Measurements from ENCODE around the gene FILIP1.

DNA sequence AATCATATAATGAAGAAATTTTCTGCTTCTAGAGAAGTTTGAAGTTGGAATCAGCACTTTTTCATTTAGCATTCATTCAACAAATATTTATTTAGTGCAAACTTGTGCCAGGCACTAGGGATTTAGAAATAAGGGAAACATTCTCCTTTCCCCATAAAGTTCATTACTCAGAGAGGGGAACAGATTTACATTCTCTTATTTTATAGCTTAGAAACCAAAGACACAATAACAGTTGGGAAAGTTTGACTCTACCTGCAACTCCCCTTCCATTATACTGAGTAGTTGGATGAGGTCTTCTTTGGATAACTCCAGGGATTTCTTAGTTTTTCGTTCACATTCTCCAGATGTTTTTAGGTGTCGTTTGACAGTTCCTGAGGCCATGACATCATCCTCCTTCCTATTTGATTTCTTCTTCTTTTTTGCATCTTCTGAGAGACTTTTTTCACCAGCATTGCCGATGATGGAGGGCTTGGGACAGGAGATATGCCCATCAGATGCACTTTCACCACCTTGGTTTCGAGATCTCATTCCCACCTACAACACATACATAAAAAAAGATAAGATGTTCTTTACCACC is 79.1 kb downstream of the FILIP1 start:
- TF ChIP-seq, protein P1, sequence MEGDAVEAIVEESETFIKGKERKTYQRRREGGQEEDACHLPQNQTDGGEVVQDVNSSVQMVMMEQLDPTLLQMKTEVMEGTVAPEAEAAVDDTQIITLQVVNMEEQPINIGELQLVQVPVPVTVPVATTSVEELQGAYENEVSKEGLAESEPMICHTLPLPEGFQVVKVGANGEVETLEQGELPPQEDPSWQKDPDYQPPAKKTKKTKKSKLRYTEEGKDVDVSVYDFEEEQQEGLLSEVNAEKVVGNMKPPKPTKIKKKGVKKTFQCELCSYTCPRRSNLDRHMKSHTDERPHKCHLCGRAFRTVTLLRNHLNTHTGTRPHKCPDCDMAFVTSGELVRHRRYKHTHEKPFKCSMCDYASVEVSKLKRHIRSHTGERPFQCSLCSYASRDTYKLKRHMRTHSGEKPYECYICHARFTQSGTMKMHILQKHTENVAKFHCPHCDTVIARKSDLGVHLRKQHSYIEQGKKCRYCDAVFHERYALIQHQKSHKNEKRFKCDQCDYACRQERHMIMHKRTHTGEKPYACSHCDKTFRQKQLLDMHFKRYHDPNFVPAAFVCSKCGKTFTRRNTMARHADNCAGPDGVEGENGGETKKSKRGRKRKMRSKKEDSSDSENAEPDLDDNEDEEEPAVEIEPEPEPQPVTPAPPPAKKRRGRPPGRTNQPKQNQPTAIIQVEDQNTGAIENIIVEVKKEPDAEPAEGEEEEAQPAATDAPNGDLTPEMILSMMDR (conservative IDR thresholded peaks at IDR 0.05; ENCODE audit: low read length), result no peak
- no peak for TF ChIP-seq EZH2phosphoT487 (IDR thresholded peaks at IDR 0.05; ENCODE audit: borderline replicate concordance)

Data from Loucy (cell line).